AG09319 (cell line): ENCODE results near the gene LMX1A.
A peak's percentile ranks its signal among the peaks of the same experiment; 100 is the strongest.

Source experiments
- DNase-seq: peaks from one replicate; pipeline ENCODE4 v3.0.0-alpha.2; 2010; ENCODE audit warnings: low read depth; ENCODE audit errors: extremely low read depth
- CTCF ChIP-seq: IDR thresholded peaks from 2 replicates; pipeline ENCODE4 v1.5.1; 2011; ENCODE audit warnings: low read depth, mild to moderate bottlenecking, inconsistent platforms, low read length, moderate library complexity

Gene LMX1A

DNA sequence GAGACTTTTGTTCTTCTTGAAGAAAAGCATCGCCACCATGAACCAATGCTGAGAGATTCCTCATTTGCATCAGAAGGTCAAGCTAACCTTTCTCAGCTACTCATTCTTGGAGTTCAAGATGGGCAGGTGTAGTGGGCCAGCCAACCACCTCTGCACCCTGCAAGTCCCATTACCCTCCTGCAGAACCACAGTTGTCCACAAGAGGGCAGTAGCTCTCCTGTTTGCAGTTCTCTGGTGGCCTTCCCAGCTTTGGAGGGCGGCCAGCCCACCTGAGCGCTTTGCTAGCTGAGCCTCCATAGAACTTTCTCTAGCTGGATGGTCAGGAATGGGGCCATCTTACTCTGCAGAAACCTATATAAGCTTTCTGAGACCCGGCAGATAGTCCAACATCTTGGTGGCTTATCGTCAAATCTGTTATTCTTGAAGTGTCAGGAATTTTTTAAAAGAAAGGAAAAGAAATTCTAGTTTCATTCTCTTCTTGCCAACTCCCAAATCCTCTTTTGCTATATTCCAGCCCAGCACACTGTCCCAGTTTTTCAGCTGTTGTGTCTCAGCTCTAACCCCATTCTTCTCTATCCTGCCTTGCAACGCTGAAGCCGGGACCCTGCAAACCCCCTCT lies 11.0 kb upstream of the LMX1A start:
- peak; percentile 50 for DNase-seq
- peak; percentile 97 for TF ChIP-seq CTCF

GRCh38 chr1:165365341-165365740 lies 8.8 kb upstream of the LMX1A start:
- no peak for DNase-seq
- TF ChIP-seq CTCF, result no peak

GRCh38 chr1:165364568-165365133 lies 8.1 kb upstream of the LMX1A start:
- no peak for TF ChIP-seq CTCF
- DNase-seq, result no peak

- no peak for DNase-seq
Measured at GRCh38 chr1:165356876-165357275, 361 bp upstream of the LMX1A start.

DNA sequence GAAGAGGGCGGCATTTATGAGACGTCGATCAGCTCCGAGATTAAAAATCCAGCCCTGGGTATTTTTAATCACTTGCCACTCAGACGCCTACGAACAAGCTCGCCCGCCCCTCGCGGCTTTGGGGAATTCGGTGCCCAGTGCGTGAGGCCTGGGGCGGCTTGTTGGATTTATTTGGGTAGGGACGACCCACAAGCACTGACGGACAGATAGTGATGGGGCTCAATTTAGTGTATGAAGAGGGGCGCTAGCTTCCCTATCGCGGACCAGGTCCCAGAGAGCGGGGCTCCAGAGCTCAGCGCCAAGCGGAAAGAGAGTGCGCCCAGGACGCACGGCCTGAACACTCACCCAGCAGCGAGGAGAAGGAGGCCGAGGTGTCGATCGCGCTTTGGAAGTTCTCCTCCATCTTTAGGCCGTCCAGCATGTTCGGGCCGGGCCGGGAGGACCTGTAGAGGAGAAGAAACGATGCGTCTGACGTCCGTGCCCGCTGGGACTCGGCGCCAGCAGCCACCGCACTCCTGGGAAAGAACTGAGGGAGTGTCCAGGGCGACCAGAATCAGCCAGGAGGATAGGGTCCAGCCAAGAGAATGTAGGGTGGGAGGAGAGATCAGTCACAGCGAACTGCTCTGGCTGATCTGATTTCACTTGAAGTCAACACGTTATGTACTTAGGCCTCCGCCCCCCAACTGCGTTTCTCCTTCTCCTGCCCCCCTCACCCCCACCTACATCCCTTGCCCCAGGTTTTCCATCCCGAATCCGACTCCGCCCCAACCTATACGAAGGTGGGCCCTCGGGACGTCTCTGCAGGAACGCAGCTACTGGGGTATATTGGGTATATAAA lies 1.2 kb downstream of the LMX1A start:
- TF ChIP-seq CTCF, result no peak
- DNase-seq, result no peak

More at GRCh38 chr1:165356876-165357275, 361 bp upstream of the LMX1A start:
- no peak for TF ChIP-seq CTCF

GRCh38 chr1:165354739-165355138 lies 1.8 kb downstream of the LMX1A start:
- DNase-seq, result no peak
- no peak for TF ChIP-seq CTCF
